Heart left ventricle (tissue), 13 donors: Measurements from ENCODE around the gene LMX1A.

Source experiments
- POLR2A ChIP-seq, 2 donors: fragments of 450-650 bp; IDR thresholded peaks; one replicate each; pipeline ENCODE4 v1.6.1; 2017; ENCODE audit warnings: antibody characterized with exemption in 2 of 2, mild to moderate bottlenecking in 2 of 2, moderate library complexity in 2 of 2
- TF ChIP-seq, protein P1 (sequence below), 12 donors: fragments of 200-600 bp; sonication (generic) in 4 of 12; IDR thresholded peaks; one replicate each; pipeline versions ENCODE4 v1.5.0 to v1.8.0; 2018 to 2022; ENCODE audit warnings: antibody characterized with exemption in 12 of 12, mild to moderate bottlenecking in 5 of 12
- donor health status: ischemic (EF 13 %, LVEDD 7.1; RV severe dilation, severe dysfunction).
- donor health status: DM: no; HTN: yes; CAD: no.
- donor health status: DM: no; HTN: no; CAD: no.
- donor health status: ischemic (EF 25% LVEDD 6.9; RV normal size, moderate dysfunction).
- donor health status: ischemic (EF 25% LVEDD 5.7; RV mildly dilated, moderate dysfunction).
- donor health status: ischemic (EF 35%, LVEDD 5.7; RV mildly dilated, moderate dysfunction).
- donor health status: nonischemic (EF 11% LVEDD 7.7; RV severe dilation, severe dysfunction).
- donor health status: DM: yes; HTN: yes; CAD: no.
- donor health status: PGD.
- donor health status: ischemic (EF 29% LVEDD 5.4; RV normal size, mild dysfunction).
- donor health status: nonischemic (EF 23%, LVEDD 6.1; RV moderate dilation, normal function).

GRCh38 chr1:165395901-165396300 is 39.4 kb upstream of the LMX1A start:
- TF ChIP-seq, protein P1, sequence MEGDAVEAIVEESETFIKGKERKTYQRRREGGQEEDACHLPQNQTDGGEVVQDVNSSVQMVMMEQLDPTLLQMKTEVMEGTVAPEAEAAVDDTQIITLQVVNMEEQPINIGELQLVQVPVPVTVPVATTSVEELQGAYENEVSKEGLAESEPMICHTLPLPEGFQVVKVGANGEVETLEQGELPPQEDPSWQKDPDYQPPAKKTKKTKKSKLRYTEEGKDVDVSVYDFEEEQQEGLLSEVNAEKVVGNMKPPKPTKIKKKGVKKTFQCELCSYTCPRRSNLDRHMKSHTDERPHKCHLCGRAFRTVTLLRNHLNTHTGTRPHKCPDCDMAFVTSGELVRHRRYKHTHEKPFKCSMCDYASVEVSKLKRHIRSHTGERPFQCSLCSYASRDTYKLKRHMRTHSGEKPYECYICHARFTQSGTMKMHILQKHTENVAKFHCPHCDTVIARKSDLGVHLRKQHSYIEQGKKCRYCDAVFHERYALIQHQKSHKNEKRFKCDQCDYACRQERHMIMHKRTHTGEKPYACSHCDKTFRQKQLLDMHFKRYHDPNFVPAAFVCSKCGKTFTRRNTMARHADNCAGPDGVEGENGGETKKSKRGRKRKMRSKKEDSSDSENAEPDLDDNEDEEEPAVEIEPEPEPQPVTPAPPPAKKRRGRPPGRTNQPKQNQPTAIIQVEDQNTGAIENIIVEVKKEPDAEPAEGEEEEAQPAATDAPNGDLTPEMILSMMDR (IDR thresholded peaks at IDR 0.05), result no peak
- no peak for TF ChIP-seq POLR2A (IDR thresholded peaks at IDR 0.05)
